Measurements from ENCODE around the gene FKBP1A. TPM values are rescaled to one million over a fixed set of nuclear protein-coding genes. Genes with fewer than 3 reads are reported as not detected.
A peak's percentile ranks its signal among the peaks of the same experiment; 100 is the strongest.

FKBP1A gene
- total and polyA plus RNA-seq, 2 experiments from 2014 or later: 95.1 to 162 TPM

- no peak overlapping the region for H3K27ac ChIP-seq
- no peaks in the 10 kb centered on the region for H3K9me3 ChIP-seq (ENCODE audit: low read depth)
- no peaks in the 10 kb centered on the region for H3K27me3 ChIP-seq
- H3K36me3 ChIP-seq: no peaks in the 10 kb centered on the region
- TF ChIP-seq CTCF (IDR thresholded peaks at IDR 0.05; ENCODE audit: low read depth, low read length): no peak
- no peak for DNase-seq (ENCODE audit: low read depth in 1 of 2, low spot score in 1 of 2)
- no peaks in the 10 kb centered on the region for H3K4me1 ChIP-seq (ENCODE audit: low read depth)
- H3K4me3 ChIP-seq: no peak overlapping the region
These were observed 9.0 kb downstream of the FKBP1A start for GRCh38 chr20:1383623-1384404.

DNA sequence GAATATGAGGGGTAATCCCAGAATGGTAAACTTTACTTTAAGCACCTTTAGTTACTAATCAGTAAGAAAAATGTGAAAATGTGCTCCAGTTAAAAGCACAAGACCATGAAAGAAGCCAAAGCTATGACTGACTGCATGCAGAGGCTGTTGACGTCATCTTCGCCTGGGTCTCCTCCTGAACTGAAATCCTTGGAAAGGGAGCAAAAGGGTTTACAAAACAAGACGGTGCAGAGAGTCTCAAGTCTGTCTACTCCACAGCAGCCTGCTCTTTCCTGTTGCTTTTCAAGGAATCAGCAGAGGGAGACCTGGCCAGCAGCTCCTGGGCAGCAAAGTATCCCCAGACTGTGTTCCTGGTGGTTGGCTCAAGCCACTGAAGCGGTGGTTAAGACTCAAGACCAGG lies 10.2 kb downstream of the FKBP1A start:
- H3K27ac ChIP-seq: no peak overlapping the region
- no peaks in the 10 kb centered on the region for H3K4me1 ChIP-seq (ENCODE audit: low read depth)

GRCh38 chr20:1381753-1382591 lies 10.9 kb downstream of the FKBP1A start:
- no peak for TF ChIP-seq CTCF (IDR thresholded peaks at IDR 0.05; ENCODE audit: low read depth, low read length)
- H3K9me3 ChIP-seq (ENCODE audit: low read depth): no peaks in the 10 kb centered on the region
- H3K4me1 ChIP-seq (ENCODE audit: low read depth): no peaks in the 10 kb centered on the region
- H3K36me3 ChIP-seq: no peaks in the 10 kb centered on the region
- H3K4me3 ChIP-seq: no peak overlapping the region
- no peak overlapping the region for H3K27ac ChIP-seq
- no peaks in the 10 kb centered on the region for H3K27me3 ChIP-seq
- DNase-seq (ENCODE audit: low read depth in 1 of 2, low spot score in 1 of 2): peak in 1 of 2 donors; percentile 56

More for the DNA sequence above, 10.2 kb downstream of the FKBP1A start:
- H3K4me3 ChIP-seq: no peak overlapping the region
- no peak for DNase-seq (ENCODE audit: low read depth in 1 of 2, low spot score in 1 of 2)
- no peaks in the 10 kb centered on the region for H3K36me3 ChIP-seq
- no peak for TF ChIP-seq CTCF (IDR thresholded peaks at IDR 0.05; ENCODE audit: low read depth, low read length)
- no peaks in the 10 kb centered on the region for H3K9me3 ChIP-seq (ENCODE audit: low read depth)
- no peaks in the 10 kb centered on the region for H3K27me3 ChIP-seq

GRCh38 chr20:1378735-1379125 lies 14.1 kb downstream of the FKBP1A start:
- H3K27ac ChIP-seq: no peak overlapping the region

More at GRCh38 chr20:1378735-1379125, 14.1 kb downstream of the FKBP1A start:
- no peak for TF ChIP-seq CTCF (IDR thresholded peaks at IDR 0.05; ENCODE audit: low read depth, low read length)
- Histone ChIP-seq H3K4me3 (no peak overlapping the region), H3K36me3 (no peaks in the 10 kb centered on the region), H3K4me1 (ENCODE audit: low read depth) (peaks cover 3% of the 10 kb centered on the region), H3K27me3 (no peaks in the 10 kb centered on the region), H3K9me3 (ENCODE audit: low read depth) (no peaks in the 10 kb centered on the region)
- no peak for DNase-seq (ENCODE audit: low read depth in 1 of 2, low spot score in 1 of 2)
